ENCODE measurements around the gene BCAR3.
"Not testable (repeated sequence)": the region's sequence is repeated elsewhere in the genome, so short reads cannot be mapped to it uniquely, and the experiment has no call there.

BCAR3 gene

GRCh38 chr1:93708734-93709481, 27.3 kb upstream of the BCAR3 start:
- DNase-seq, result no peak
- in situ Hi-C loops (cut with HindIII; ENCODE audit: low pct_ligation_motif_present, low pct_unique_long_range_greater_than_20kb, low sequenced_read_pairs), result no loop called here

- no peak for DNase-seq
- in situ Hi-C loops (cut with HindIII; ENCODE audit: low pct_ligation_motif_present, low pct_unique_long_range_greater_than_20kb, low sequenced_read_pairs), result no loop called here
These were observed 26.3 kb upstream of the BCAR3 start for GRCh38 chr1:93707956-93708355.

GRCh38 chr1:93705892-93706500, 24.4 kb upstream of the BCAR3 start:
- DNase-seq, result no peak

GRCh38 chr1:93704052-93704451, 22.4 kb upstream of the BCAR3 start:
- in situ Hi-C loops (cut with HindIII; ENCODE audit: low pct_ligation_motif_present, low pct_unique_long_range_greater_than_20kb, low sequenced_read_pairs), result no loop called here
- no peak for DNase-seq

More at GRCh38 chr1:93705892-93706500, 24.4 kb upstream of the BCAR3 start:
- in situ Hi-C loops (cut with HindIII; ENCODE audit: low pct_ligation_motif_present, low pct_unique_long_range_greater_than_20kb, low sequenced_read_pairs), result no loop called here

GRCh38 chr1:93703643-93704042, 22.0 kb upstream of the BCAR3 start:
- in situ Hi-C loops (cut with HindIII; ENCODE audit: low pct_ligation_motif_present, low pct_unique_long_range_greater_than_20kb, low sequenced_read_pairs), result no loop called here
- no peak for DNase-seq

GRCh38 chr1:93702828-93703183, 21.2 kb upstream of the BCAR3 start:
- DNase-seq, result peak; percentile 24
- in situ Hi-C loops (cut with HindIII; ENCODE audit: low pct_ligation_motif_present, low pct_unique_long_range_greater_than_20kb, low sequenced_read_pairs), result no loop called here

GRCh38 chr1:93702111-93702827, 20.6 kb upstream of the BCAR3 start:
- in situ Hi-C loops (cut with HindIII; ENCODE audit: low pct_ligation_motif_present, low pct_unique_long_range_greater_than_20kb, low sequenced_read_pairs), result no loop called here
- peak; percentile 68 for DNase-seq

GRCh38 chr1:93701629-93702028, 20.0 kb upstream of the BCAR3 start:
- in situ Hi-C loops (cut with HindIII; ENCODE audit: low pct_ligation_motif_present, low pct_unique_long_range_greater_than_20kb, low sequenced_read_pairs), result no loop called here
- peak; percentile 98 for DNase-seq

- in situ Hi-C loops (cut with HindIII; ENCODE audit: low pct_ligation_motif_present, low pct_unique_long_range_greater_than_20kb, low sequenced_read_pairs), result no loop called here
- DNase-seq, result no peak
These were observed 19.2 kb upstream of the BCAR3 start for GRCh38 chr1:93700532-93701469.

GRCh38 chr1:93699503-93700168, 18.0 kb upstream of the BCAR3 start:
- DNase-seq, result no peak
- in situ Hi-C loops (cut with HindIII; ENCODE audit: low pct_ligation_motif_present, low pct_unique_long_range_greater_than_20kb, low sequenced_read_pairs), result no loop called here

GRCh38 chr1:93699049-93699384, 17.4 kb upstream of the BCAR3 start:
- in situ Hi-C loops (cut with HindIII; ENCODE audit: low pct_ligation_motif_present, low pct_unique_long_range_greater_than_20kb, low sequenced_read_pairs), result no loop called here
- DNase-seq, result no peak

GRCh38 chr1:93698329-93699048, 16.9 kb upstream of the BCAR3 start:
- in situ Hi-C loops (cut with HindIII; ENCODE audit: low pct_ligation_motif_present, low pct_unique_long_range_greater_than_20kb, low sequenced_read_pairs), result no loop called here
- DNase-seq, result no peak

GRCh38 chr1:93697566-93697965, 15.9 kb upstream of the BCAR3 start:
- in situ Hi-C loops (cut with HindIII; ENCODE audit: low pct_ligation_motif_present, low pct_unique_long_range_greater_than_20kb, low sequenced_read_pairs), result not testable (repeated sequence)

GRCh38 chr1:93695411-93696005, 13.9 kb upstream of the BCAR3 start:
- in situ Hi-C loops (cut with HindIII; ENCODE audit: low pct_ligation_motif_present, low pct_unique_long_range_greater_than_20kb, low sequenced_read_pairs), result no loop called here
- no peak for DNase-seq

More at GRCh38 chr1:93697566-93697965, 15.9 kb upstream of the BCAR3 start:
- not testable (repeated sequence) for DNase-seq

- in situ Hi-C loops (cut with HindIII; ENCODE audit: low pct_ligation_motif_present, low pct_unique_long_range_greater_than_20kb, low sequenced_read_pairs), result no loop called here
- peak; percentile 80 for DNase-seq
These were observed 13.2 kb upstream of the BCAR3 start for GRCh38 chr1:93694819-93695218.

GRCh38 chr1:93694039-93694438, 12.4 kb upstream of the BCAR3 start:
- in situ Hi-C loops (cut with HindIII; ENCODE audit: low pct_ligation_motif_present, low pct_unique_long_range_greater_than_20kb, low sequenced_read_pairs), result no loop called here
- DNase-seq, result peak; percentile 70

GRCh38 chr1:93692983-93693591, 11.4 kb upstream of the BCAR3 start:
- peak; percentile 92 for DNase-seq
- in situ Hi-C loops (cut with HindIII; ENCODE audit: low pct_ligation_motif_present, low pct_unique_long_range_greater_than_20kb, low sequenced_read_pairs), result no loop called here

Measured in ACHN (cell line).